Cerebellar nuclear complex (tissue), 1 donor: ENCODE results near the gene PLOD2.
"Not testable (repeated sequence)": the region's sequence is repeated elsewhere in the genome, so short reads cannot be mapped to it uniquely, and the experiment has no call there.

ENCODE experiments used
- DNase-seq, 2 experiments: peaks; one replicate each; lab custom pipeline; 2025; lab: John Stamatoyannopoulos, UW

The PLOD2 gene

GRCh38 chr3:146139586-146140110 is 21.3 kb downstream of the PLOD2 start:
- no peak for DNase-seq

- DNase-seq: no peak
Observed at GRCh38 chr3:146138902-146139301, 22.1 kb downstream of the PLOD2 start.

- no peak for DNase-seq
Observed at GRCh38 chr3:146136647-146137046, 24.3 kb downstream of the PLOD2 start.

- no peak for DNase-seq
Observed at GRCh38 chr3:146134348-146135117, 26.5 kb downstream of the PLOD2 start.

- DNase-seq: no peak
Observed at GRCh38 chr3:146133441-146133840, 27.5 kb downstream of the PLOD2 start.

- no peak for DNase-seq
Observed at GRCh38 chr3:146131616-146132410, 29.2 kb downstream of the PLOD2 start.

GRCh38 chr3:146130881-146131371 is 30.1 kb downstream of the PLOD2 start:
- DNase-seq: no peak

- no peak for DNase-seq
Observed at GRCh38 chr3:146129750-146130149, 31.2 kb downstream of the PLOD2 start.

GRCh38 chr3:146128939-146129338 is 32.0 kb downstream of the PLOD2 start:
- DNase-seq: no peak

GRCh38 chr3:146128179-146128578 is 32.8 kb downstream of the PLOD2 start:
- no peak for DNase-seq

GRCh38 chr3:146125951-146126350 is 35.0 kb downstream of the PLOD2 start:
- no peak for DNase-seq

GRCh38 chr3:146124126-146124801 is 36.7 kb downstream of the PLOD2 start:
- no peak for DNase-seq

GRCh38 chr3:146117406-146118285 is 43.3 kb downstream of the PLOD2 start:
- DNase-seq: no peak

GRCh38 chr3:146115619-146116018 is 45.4 kb downstream of the PLOD2 start:
- DNase-seq: no peak

- not testable (repeated sequence) for DNase-seq
Observed at GRCh38 chr3:146113804-146114203, 47.2 kb downstream of the PLOD2 start.

GRCh38 chr3:146111337-146111736 is 49.6 kb downstream of the PLOD2 start:
- DNase-seq: no peak

- no peak for DNase-seq
Observed at GRCh38 chr3:146110161-146110560, 50.8 kb downstream of the PLOD2 start.

- no peak for DNase-seq
Observed at GRCh38 chr3:146106986-146107385, 54.0 kb downstream of the PLOD2 start.

- no peak for DNase-seq
Observed at GRCh38 chr3:146104068-146104467, 56.9 kb downstream of the PLOD2 start.

GRCh38 chr3:146102885-146103284 is 58.1 kb downstream of the PLOD2 start:
- no peak for DNase-seq

GRCh38 chr3:146101538-146101937 is 59.4 kb downstream of the PLOD2 start:
- no peak for DNase-seq
